Fibroblast of lung (primary cell): ENCODE results near the gene RPAIN.

Source experiments
- CTCF ChIP-seq, 2 donors: IDR thresholded peaks in 1 of 2; conservative IDR thresholded peaks in 1 of 2; 1 replicate in 1 of 2; 2 replicates in 1 of 2; pipeline ENCODE4 v1.5.1; 2011 to 2012; ENCODE audit warnings: low read length in 2 of 2, control low read depth in 1 of 2, inconsistent platforms in 1 of 2, low read depth in 1 of 2, mild to moderate bottlenecking in 1 of 2
- EZH2 ChIP-seq: IDR thresholded peaks from 2 replicates; pipeline ENCODE4 v1.5.1; 2012; ENCODE audit warnings: low read length, control low read depth, mild to moderate bottlenecking; ENCODE audit errors: missing control alignments

GRCh38 chr17:5439446-5439764 lies 19.4 kb downstream of the RPAIN start:
- TF ChIP-seq CTCF (conservative IDR thresholded peaks at IDR 0.05 in 1 of 2, IDR thresholded peaks at IDR 0.05 in 1 of 2; ENCODE audit: low read depth in 1 of 2, low read length in 2 of 2) (no peak), EZH2 (no peak)
